H1 (cell line): ENCODE measurements around the gene CABLES2. TPM values are rescaled to one million over a fixed set of nuclear protein-coding genes. Genes with fewer than 3 reads are reported as not detected.

Experiments
- ATF2 ChIP-seq: IDR thresholded peaks from 2 replicates; pipeline ENCODE4 v1.6.1; 2012; ENCODE audit warnings: low read length, inconsistent platforms
- EGR1 ChIP-seq: IDR thresholded peaks from 2 replicates; pipeline ENCODE4 v1.6.1; 2011; ENCODE audit warnings: low read depth, low read length, borderline replicate concordance
- FOSL1 ChIP-seq: IDR thresholded peaks from 2 replicates; pipeline ENCODE4 v1.6.1; 2011; ENCODE audit warnings: mild to moderate bottlenecking, low read depth, low read length, moderate library complexity; ENCODE audit not compliant: insufficient read depth
- HDAC6 ChIP-seq: IDR thresholded peaks from one replicate; pipeline ENCODE4 v1.7.1; 2012; ENCODE audit warnings: low read depth, mild to moderate bottlenecking, inconsistent platforms, low read length, moderate library complexity
- KDM4A ChIP-seq: IDR thresholded peaks from one replicate; pipeline ENCODE4 v1.7.1; 2012; ENCODE audit warnings: low read depth, mild to moderate bottlenecking, moderate library complexity, low read length, inconsistent platforms; ENCODE audit not compliant: severe bottlenecking
- NANOG ChIP-seq: IDR thresholded peaks from 2 replicates; pipeline ENCODE4 v1.6.1; 2011; ENCODE audit warnings: low read length, low read depth, mild to moderate bottlenecking, inconsistent platforms; ENCODE audit not compliant: insufficient read depth, poor library complexity, severe bottlenecking
- polyA plus RNA-seq, 7 experiments: library from polyadenylated mRNA; depleted of rRNA in 3 of 7; stranded (reverse) in 5 of 7; unstranded in 2 of 7; fragments of >200 nt in 5 of 7; fragments of 200-250 nt in 2 of 7; gene quantifications; 1 replicate in 5 of 7; 2 replicates in 1 of 7; 4 replicates in 1 of 7; pipeline versions ENCODE4 v1.2.1 to v1.2.3, GENCODE V29; 2011 to 2013; ENCODE audit warnings: missing spikeins in 2 of 7, mixed read lengths in 2 of 7
- total RNA-seq: library from RNA; stranded (reverse); fragmentation: NEBNext Ultra II Directional; extraction: Animal tissue kit (Norgen Biotek cat#: 25700); gene quantifications from 2 replicates; pipeline ENCODE4 v1.2.1, GENCODE V29; 2021

The CABLES2 gene
- total and polyA plus RNA-seq, 2 of the 8 experiments (the other 6 are each of a cell fraction or from before 2014, with no cell fraction given) = 8.0 to 8.8 TPM

GRCh38 chr20:62441987-62442539, 35.0 kb upstream of the CABLES2 start (continued):
- TF ChIP-seq ATF2 (no peak), NANOG (no peak), HDAC6 (no peak), KDM4A (no peak), FOSL1 (no peak), EGR1 (no peak)
